H1 (cell line): ENCODE data around the gene TSGA10IP. TPM values are rescaled to one million over a fixed set of nuclear protein-coding genes. Genes with fewer than 3 reads are reported as not detected.

ENCODE experiments used
- CTCF ChIA-PET: fragments of 300-600 bp; sonication (Branson Sonifier 250); formaldehyde crosslinking; loops from one replicate; lab custom pipeline; 2021; ENCODE audit not compliant: partially characterized antibody; lab: Charles Lee
- POLR2A ChIA-PET: fragments of 300-600 bp; sonication (Branson Sonifier 250); formaldehyde crosslinking; loops from one replicate; lab custom pipeline; 2021; ENCODE audit warnings: inconsistent platforms; ENCODE audit not compliant: partially characterized antibody; lab: Charles Lee
- DNase-seq, 2 experiments: peaks; one replicate each; pipeline versions ENCODE4 v3.0.0 to v3.0.0-alpha.2; 2010 to 2022; ENCODE audit warnings: low spot score in 2 of 2, low read depth in 1 of 2, mixed read lengths in 1 of 2
- FAIRE-seq: peaks from 2 replicates; lab custom pipeline; 2011; peaks lifted over from hg19 to GRCh38; lab: Jason Lieb, UNC
- H2AFZ ChIP-seq: 2 replicates; pipeline ENCODE4 v1.8.1; 2012; ENCODE audit warnings: low read length, inconsistent platforms
- H2AK5ac ChIP-seq: 2 replicates; pipeline ENCODE4 v1.6.1; 2013; ENCODE audit warnings: low read depth, low read length
- H2BK120ac ChIP-seq: replicated peaks from 2 replicates; pipeline ENCODE3; 2013; ENCODE audit warnings: low read depth, low read length, inconsistent platforms
- H2BK12ac ChIP-seq: 2 replicates; pipeline ENCODE4 v1.6.1; 2013; ENCODE audit warnings: low read depth, low read length
- H2BK15ac ChIP-seq: 2 replicates; pipeline ENCODE4 v1.6.1; 2013; ENCODE audit warnings: low read length
- H2BK20ac ChIP-seq: 2 replicates; pipeline ENCODE4 v1.6.1; 2013; ENCODE audit warnings: low read length
- H2BK5ac ChIP-seq: 2 replicates; pipeline ENCODE4 v1.6.1; 2013; ENCODE audit warnings: low read depth, low read length
- H3K14ac ChIP-seq: 2 replicates; pipeline ENCODE4 v1.6.1; 2013; ENCODE audit warnings: inconsistent platforms; ENCODE audit not compliant: insufficient read length
- H3K18ac ChIP-seq: 2 replicates; pipeline ENCODE4 v1.6.1; 2013; ENCODE audit warnings: low read length; ENCODE audit errors: extremely low read depth
- H3K23ac ChIP-seq: 2 replicates; pipeline ENCODE4 v1.6.1; 2013; ENCODE audit warnings: inconsistent platforms; ENCODE audit not compliant: insufficient read length
- H3K23me2 ChIP-seq: 2 replicates; pipeline ENCODE4 v1.6.1; 2013; ENCODE audit warnings: low read depth, low read length
- H3K27ac ChIP-seq: 2 replicates; pipeline ENCODE4 v1.6.1; 2011; ENCODE audit warnings: low read depth, low read length, inconsistent platforms
- H3K27me3 ChIP-seq, 4 experiments: replicated peaks in 1 of 4; 1 replicate in 1 of 4; 2 replicates in 3 of 4; pipeline versions ENCODE4 v1.6.1 to v1.8.1; 2011 to 2013; ENCODE audit warnings: low read length in 3 of 4, mild to moderate bottlenecking in 3 of 4, inconsistent platforms in 2 of 4, mixed read lengths in 2 of 4, moderate library complexity in 1 of 4; ENCODE audit not compliant: control insufficient read depth in 3 of 4, insufficient read depth in 3 of 4; ENCODE audit errors: extremely low read depth in 1 of 4
- H3K36me3 ChIP-seq, 4 experiments: 2 replicates each; pipeline versions ENCODE4 v1.6.1 to v1.8.1; 2011 to 2013; ENCODE audit warnings: mild to moderate bottlenecking in 4 of 4, low read length in 3 of 4, moderate library complexity in 2 of 4, control low read depth in 1 of 4, inconsistent platforms in 1 of 4; ENCODE audit not compliant: insufficient read depth in 4 of 4, control insufficient read depth in 2 of 4
- H3K4ac ChIP-seq: replicated peaks from 2 replicates; pipeline ENCODE3; 2013; ENCODE audit warnings: low read length, low read depth, mixed read lengths, inconsistent platforms; ENCODE audit not compliant: insufficient read length
- H3K4me1 ChIP-seq, 4 experiments: replicated peaks in 1 of 4; 1 replicate in 1 of 4; 2 replicates in 3 of 4; pipeline versions ENCODE4 v1.6.1 to v1.8.1; 2011 to 2013; ENCODE audit warnings: low read length in 3 of 4, inconsistent platforms in 2 of 4, mixed read lengths in 1 of 4; ENCODE audit not compliant: insufficient read depth in 4 of 4, control insufficient read depth in 3 of 4
- H3K4me2 ChIP-seq, 2 experiments: 2 replicates each; pipeline versions ENCODE4 v1.6.1 to v1.8.1; 2011 to 2013; ENCODE audit warnings: low read depth in 2 of 2, low read length in 2 of 2, control low read depth in 1 of 2, inconsistent platforms in 1 of 2, mild to moderate bottlenecking in 1 of 2; ENCODE audit not compliant: insufficient read depth in 1 of 2
- H3K4me3 ChIP-seq, 4 experiments: fragments of 200-600, 300-600 bp in 1 of 4; sonication (generic), shearing (Covaris generic), sonication (Bioruptor Twin) in 1 of 4; 2 replicates each; pipeline versions ENCODE4 v1.5.1 to v1.8.1; 2011 to 2016; ENCODE audit warnings: low read length in 4 of 4, low read depth in 3 of 4, control low read depth in 2 of 4, inconsistent platforms in 2 of 4, mild to moderate bottlenecking in 2 of 4, mixed read lengths in 1 of 4, moderate library complexity in 1 of 4; ENCODE audit not compliant: insufficient read depth in 2 of 4; ENCODE audit errors: extremely low read depth in 1 of 4
- H3K56ac ChIP-seq: replicated peaks from 2 replicates; pipeline ENCODE3; 2013; ENCODE audit warnings: low read depth, mild to moderate bottlenecking, mixed read lengths, low read length, inconsistent platforms; ENCODE audit not compliant: insufficient read length
- H3K79me1 ChIP-seq: 2 replicates; pipeline ENCODE4 v1.6.1; 2013; ENCODE audit warnings: low read depth, low read length, control low read depth
- H3K79me2 ChIP-seq, 2 experiments: 2 replicates each; pipeline versions ENCODE4 v1.6.1 to v1.8.1; 2012 to 2013; ENCODE audit warnings: low read length in 2 of 2, mild to moderate bottlenecking in 2 of 2, inconsistent platforms in 1 of 2; ENCODE audit not compliant: insufficient read depth in 2 of 2, control insufficient read depth in 1 of 2
- H3K9ac ChIP-seq, 4 experiments: replicated peaks in 1 of 4; 1 replicate in 1 of 4; 2 replicates in 3 of 4; pipeline versions ENCODE4 v1.6.1 to v1.8.1; 2011 to 2013; ENCODE audit warnings: low read depth in 3 of 4, low read length in 3 of 4, control low read depth in 2 of 4, mild to moderate bottlenecking in 2 of 4, moderate library complexity in 2 of 4, inconsistent platforms in 1 of 4; ENCODE audit errors: extremely low read depth in 1 of 4
- H3K9me3 ChIP-seq, 2 experiments: 2 replicates each; pipeline versions ENCODE4 v1.6.1 to v1.8.1; 2012 to 2013; ENCODE audit warnings: mild to moderate bottlenecking in 2 of 2, moderate library complexity in 2 of 2, control low read depth in 1 of 2, inconsistent platforms in 1 of 2, low read depth in 1 of 2, low read length in 1 of 2, mixed read lengths in 1 of 2; ENCODE audit not compliant: insufficient read depth in 2 of 2
- H4K20me1 ChIP-seq, 2 experiments: replicated peaks in 1 of 2; 2 replicates each; pipeline versions ENCODE3 to v1.8.1; 2011 to 2013; ENCODE audit warnings: inconsistent platforms in 2 of 2, low read length in 2 of 2, mild to moderate bottlenecking in 1 of 2; ENCODE audit not compliant: insufficient read depth in 2 of 2, control insufficient read depth in 1 of 2
- H4K5ac ChIP-seq: 2 replicates; pipeline ENCODE4 v1.6.1; 2013; ENCODE audit warnings: low read length, low read depth, mixed read lengths, inconsistent platforms; ENCODE audit not compliant: insufficient read length
- H4K8ac ChIP-seq: 2 replicates; pipeline ENCODE4 v1.8.0; 2013; ENCODE audit warnings: mild to moderate bottlenecking, moderate library complexity, low read length, inconsistent platforms; ENCODE audit not compliant: insufficient read depth; ENCODE audit errors: extremely low read depth
- H4K91ac ChIP-seq: replicated peaks from 2 replicates; pipeline ENCODE3; 2013; ENCODE audit warnings: low read length, mixed read lengths, inconsistent platforms; ENCODE audit not compliant: insufficient read length
- TCF12 ChIP-seq: IDR thresholded peaks from 2 replicates; pipeline ENCODE4 v1.6.1; 2011; ENCODE audit warnings: low read depth, mild to moderate bottlenecking, low read length
- WGBS, 2 experiments: shearing (Covaris generic) in 1 of 2; methylation state at CpG; one replicate each; pipeline versions ENCODE4 v1.1.6 to v1.1.7; 2013 to 2015; ENCODE audit warnings: low lambda C conversion rate in 2 of 2, mixed read lengths in 2 of 2, inconsistent platforms in 1 of 2, low coverage in 1 of 2, missing lambda C conversion rate in 1 of 2; ENCODE audit not compliant: insufficient replicate concordance in 2 of 2, insufficient coverage in 1 of 2, insufficient read length in 1 of 2; ENCODE audit errors: extremely low coverage in 1 of 2, missing lambda C conversion rate in 1 of 2; 5-methylcytosine and 5-hydroxymethylcytosine counted together
- polyA plus RNA-seq, 7 experiments: library from polyadenylated mRNA; depleted of rRNA in 3 of 7; stranded (reverse) in 5 of 7; unstranded in 2 of 7; fragments of >200 nt in 5 of 7; fragments of 200-250 nt in 2 of 7; gene quantifications; 1 replicate in 5 of 7; 2 replicates in 1 of 7; 4 replicates in 1 of 7; pipeline versions ENCODE4 v1.2.1 to v1.2.3, GENCODE V29; 2011 to 2013; ENCODE audit warnings: missing spikeins in 2 of 7, mixed read lengths in 2 of 7
- total RNA-seq: library from RNA; stranded (reverse); fragmentation: NEBNext Ultra II Directional; extraction: Animal tissue kit (Norgen Biotek cat#: 25700); gene quantifications from 2 replicates; pipeline ENCODE4 v1.2.1, GENCODE V29; 2021
- TF ChIP-seq, protein P1 (sequence below): IDR thresholded peaks from 2 replicates; pipeline ENCODE4 v1.6.1; 2012; ENCODE audit warnings: low read length, inconsistent platforms

The TSGA10IP gene
- total and polyA plus RNA-seq, 2 of the 8 experiments (the other 6 are each of a cell fraction or from before 2014, with no cell fraction given) = 1.9 to 6.0 TPM

- no peak overlapping the region for H4K8ac ChIP-seq
- no peak overlapping the region for H3K14ac ChIP-seq
- FAIRE-seq = no peak
- H4K91ac ChIP-seq = no peak overlapping the region
- DNase-seq = no peak
- H2BK20ac ChIP-seq = no peak overlapping the region
- no peak overlapping the region for H3K4me2 ChIP-seq
- no peak overlapping the region for H3K9ac ChIP-seq
- H3K79me2 ChIP-seq = no peaks in the 10 kb centered on the region
- H3K4me3 ChIP-seq = no peak overlapping the region
- peaks cover 3 to 11% (median 7%) of the 10 kb centered on the region in 4 experiments; a peak in 6 of 7 replicates for H3K4me1 ChIP-seq
- H3K27ac ChIP-seq = no peak overlapping the region
- no peak overlapping the region for H3K56ac ChIP-seq
- no peak overlapping the region for H2AK5ac ChIP-seq
- no peak overlapping the region for H2BK15ac ChIP-seq
- TF ChIP-seq, protein P1, sequence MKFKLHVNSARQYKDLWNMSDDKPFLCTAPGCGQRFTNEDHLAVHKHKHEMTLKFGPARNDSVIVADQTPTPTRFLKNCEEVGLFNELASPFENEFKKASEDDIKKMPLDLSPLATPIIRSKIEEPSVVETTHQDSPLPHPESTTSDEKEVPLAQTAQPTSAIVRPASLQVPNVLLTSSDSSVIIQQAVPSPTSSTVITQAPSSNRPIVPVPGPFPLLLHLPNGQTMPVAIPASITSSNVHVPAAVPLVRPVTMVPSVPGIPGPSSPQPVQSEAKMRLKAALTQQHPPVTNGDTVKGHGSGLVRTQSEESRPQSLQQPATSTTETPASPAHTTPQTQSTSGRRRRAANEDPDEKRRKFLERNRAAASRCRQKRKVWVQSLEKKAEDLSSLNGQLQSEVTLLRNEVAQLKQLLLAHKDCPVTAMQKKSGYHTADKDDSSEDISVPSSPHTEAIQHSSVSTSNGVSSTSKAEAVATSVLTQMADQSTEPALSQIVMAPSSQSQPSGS = no peak
- TF ChIP-seq TCF12 = no peak
- no peak overlapping the region for H4K5ac ChIP-seq
- POLR2A ChIA-PET = interaction anchor here (0.7 to 2.6 kb wide), 2 partner anchors 12 to 42 kb away, joined by 3 to 11 read pairs; partner anchors contain the start of genes CCDC85B and TSGA10IP
- no peak overlapping the region for H2BK12ac ChIP-seq
- CTCF ChIA-PET = interaction anchor here (0.6 to 9.7 kb wide), 3 partner anchors 16 to 85 kb away, joined by 4 to 150 read pairs (median 4); partner anchors contain the start of genes CCDC85B and FIBP
- H3K18ac ChIP-seq = no peak overlapping the region
- H4K20me1 ChIP-seq = peaks cover 0 to 4% of the 10 kb centered on the region in 2 experiments
- H3K23ac ChIP-seq = no peak overlapping the region
- no peak overlapping the region for H2BK120ac ChIP-seq
- H3K36me3 ChIP-seq = no peaks in the 10 kb centered on the region
- H3K4ac ChIP-seq = no peak overlapping the region
- no peaks in the 10 kb centered on the region for H3K9me3 ChIP-seq
- 76% methylated on average over 8 of the region's 8 CpGs; no CpG with 5 or more reads in 1 of the 2 experiments for WGBS, 2 experiments
- peaks cover 13 to 37% (median 30%) of the 10 kb centered on the region in 4 experiments for H3K27me3 ChIP-seq
- H2AFZ ChIP-seq = no peak overlapping the region
- H2BK5ac ChIP-seq = no peak overlapping the region
- H3K23me2 ChIP-seq = peaks cover 9% of the 10 kb centered on the region; the same call in 1 of the 2 replicates
- H3K79me1 ChIP-seq = no peaks in the 10 kb centered on the region
These were observed 41.6 kb upstream of the TSGA10IP start for GRCh38 chr11:65903715-65904114.
